IMR-90 (cell line): Measurements from ENCODE around the gene RFPL2. TPM values are rescaled to one million over a fixed set of nuclear protein-coding genes. Genes with fewer than 3 reads are reported as not detected.

Source experiments
- ATAC-seq: fragments of 200-7000 bp; cut with Tn5 transposase; 2 replicates; pipeline ENCODE4 v1.9.1; 2020; ENCODE audit warnings: low read depth, mild to moderate bottlenecking, moderate library complexity
- BruUV-seq: library from RNA; stranded (reverse); fragments of 400-500 nt; replicated peaks from 2 replicates; lab custom pipeline; 2021; lab: Mats Ljungman, UMichigan
- CTCF ChIA-PET: fragments of 300-600 bp; formaldehyde crosslinking; extraction: SDS; loops from one replicate; lab custom pipeline; 2021; ENCODE audit warnings: antibody characterized with exemption; lab: Yijun Ruan, JAX
- POLR2A ChIA-PET: fragments of 300-600 bp; sonication (Branson Sonifier 250); formaldehyde crosslinking; loops from one replicate; lab custom pipeline; 2022; ENCODE audit warnings: antibody characterized with exemption; ENCODE audit not compliant: unreplicated experiment; lab: Charles Lee
- DNase-seq: peaks from one replicate; pipeline ENCODE4 v3.0.0; 2013
- H2AFZ ChIP-seq: replicated peaks from 2 replicates; pipeline ENCODE3; 2013; ENCODE audit warnings: low read length, mild to moderate bottlenecking; ENCODE audit not compliant: poor library complexity
- H2AK5ac ChIP-seq: 2 replicates; pipeline ENCODE4 v1.6.1; 2013; ENCODE audit warnings: low read depth, low read length, inconsistent platforms
- H2AK9ac ChIP-seq: replicated peaks from 2 replicates; pipeline ENCODE3; 2013; ENCODE audit warnings: mild to moderate bottlenecking, low read depth, low read length, moderate library complexity; ENCODE audit not compliant: poor library complexity
- H2BK120ac ChIP-seq: 2 replicates; pipeline ENCODE4 v1.6.1; 2013; ENCODE audit warnings: low read depth, low read length, inconsistent platforms
- H2BK15ac ChIP-seq: 3 replicates; pipeline ENCODE4 v1.6.1; 2013; ENCODE audit warnings: low read depth, low read length, inconsistent platforms
- H2BK20ac ChIP-seq: 2 replicates; pipeline ENCODE4 v1.6.1; 2013; ENCODE audit warnings: low read depth, mild to moderate bottlenecking, inconsistent platforms, low read length, moderate library complexity
- H2BK5ac ChIP-seq: 2 replicates; pipeline ENCODE4 v1.6.1; 2013; ENCODE audit warnings: mild to moderate bottlenecking, low read depth, low read length, inconsistent platforms; ENCODE audit not compliant: poor library complexity, severe bottlenecking
- H3K14ac ChIP-seq: replicated peaks from 2 replicates; pipeline ENCODE4 v1.6.1; 2013; ENCODE audit warnings: low read depth, low read length, inconsistent platforms
- H3K18ac ChIP-seq: 2 replicates; pipeline ENCODE4 v1.6.1; 2013; ENCODE audit warnings: low read depth, low read length, control low read depth
- H3K23ac ChIP-seq: 2 replicates; pipeline ENCODE4 v1.6.1; 2013; ENCODE audit warnings: low read depth, low read length, inconsistent platforms
- H3K27ac ChIP-seq: 2 replicates; pipeline ENCODE4 v1.5.1; 2013; ENCODE audit warnings: mild to moderate bottlenecking, control low read depth, low read length; ENCODE audit not compliant: insufficient read depth
- H3K27me3 ChIP-seq: 2 replicates; pipeline ENCODE4 v1.6.1; 2013; ENCODE audit warnings: low read length; ENCODE audit not compliant: control insufficient read depth, insufficient read depth
- H3K36me3 ChIP-seq: 2 replicates; pipeline ENCODE4 v1.6.1; 2013; ENCODE audit warnings: low read length, mixed read lengths; ENCODE audit not compliant: control insufficient read depth, insufficient read depth
- H3K4ac ChIP-seq: 2 replicates; pipeline ENCODE4 v1.6.1; 2013; ENCODE audit warnings: low read depth, low read length, inconsistent platforms
- H3K4me1 ChIP-seq: 2 replicates; pipeline ENCODE4 v1.6.1; 2013; ENCODE audit warnings: low read length, mixed read lengths; ENCODE audit not compliant: control insufficient read depth, insufficient read depth
- H3K4me2 ChIP-seq: 2 replicates; pipeline ENCODE4 v1.6.1; 2013; ENCODE audit warnings: low read depth, mild to moderate bottlenecking, control low read depth, low read length, moderate library complexity
- H3K4me3 ChIP-seq: 2 replicates; pipeline ENCODE4 v1.5.1; 2013; ENCODE audit warnings: low read depth, mild to moderate bottlenecking, control low read depth, low read length, moderate library complexity; ENCODE audit not compliant: insufficient read depth
- H3K56ac ChIP-seq: 2 replicates; pipeline ENCODE4 v1.6.1; 2013; ENCODE audit warnings: low read length, inconsistent platforms; ENCODE audit not compliant: insufficient read depth; ENCODE audit errors: extremely low read depth
- H3K79me1 ChIP-seq, 2 experiments: 2 replicates each; pipeline ENCODE4 v1.6.1; 2013; ENCODE audit warnings: low read length in 2 of 2, inconsistent platforms in 1 of 2, low read depth in 1 of 2
- H3K9ac ChIP-seq: 2 replicates; pipeline ENCODE4 v1.6.1; 2013; ENCODE audit warnings: low read depth, low read length, control low read depth
- H3K9me1 ChIP-seq: 2 replicates; pipeline ENCODE4 v1.6.1; 2013; ENCODE audit warnings: low read length, inconsistent platforms; ENCODE audit not compliant: insufficient read depth
- H3K9me3 ChIP-seq: 2 replicates; pipeline ENCODE4 v1.6.1; 2013; ENCODE audit warnings: low read length; ENCODE audit not compliant: control insufficient read depth, insufficient read depth
- H4K20me1 ChIP-seq: 2 replicates; pipeline ENCODE4 v1.6.1; 2013; ENCODE audit warnings: low read length, inconsistent platforms; ENCODE audit not compliant: insufficient read depth
- H4K5ac ChIP-seq: 2 replicates; pipeline ENCODE4 v1.6.1; 2013; ENCODE audit warnings: mild to moderate bottlenecking, low read depth, low read length, control low read depth
- H4K8ac ChIP-seq, 2 experiments: 2 replicates each; pipeline ENCODE4 v1.6.1; 2013; ENCODE audit warnings: low read depth in 2 of 2, low read length in 2 of 2, control low read depth in 1 of 2, inconsistent platforms in 1 of 2
- H4K91ac ChIP-seq: 2 replicates; pipeline ENCODE4 v1.6.1; 2013; ENCODE audit warnings: low read depth, low read length, inconsistent platforms; ENCODE audit not compliant: insufficient read depth
- CEBPB ChIP-seq: IDR thresholded peaks from 2 replicates; pipeline ENCODE4 v1.6.1; 2012; ENCODE audit warnings: low read depth, low read length, improper control_type of control experiment
- ELK1 ChIP-seq: fragments of 150-350 bp; IDR thresholded peaks from 2 replicates; pipeline ENCODE4 v1.6.1; 2016; ENCODE audit warnings: low read depth, mild to moderate bottlenecking, low read length, moderate library complexity, borderline replicate concordance
- MAFK ChIP-seq: IDR thresholded peaks from 2 replicates; pipeline ENCODE4 v1.6.1; 2012; ENCODE audit warnings: low read depth, low read length, improper control_type of control experiment
- SMC3 ChIP-seq: fragments of 150-350 bp; IDR thresholded peaks from 2 replicates; pipeline ENCODE4 v1.6.1; 2016; ENCODE audit warnings: low read depth, mild to moderate bottlenecking, antibody characterized with exemption, low read length, moderate library complexity
- USF2 ChIP-seq: fragments of 150-350 bp; IDR thresholded peaks from 2 replicates; pipeline ENCODE4 v1.6.1; 2017; ENCODE audit warnings: mild to moderate bottlenecking, antibody characterized with exemption, low read length, low read depth
- WGBS, 2 experiments: methylation state at CpG; one replicate each; pipeline versions ENCODE4 v1.1.5 to v1.1.7; 2013; ENCODE audit warnings: missing lambda C conversion rate in 2 of 2; ENCODE audit not compliant: insufficient read length in 1 of 2; ENCODE audit errors: extremely low coverage in 2 of 2; 5-methylcytosine and 5-hydroxymethylcytosine counted together
- dilution Hi-C: fragments of 300-500 bp; cut with HindIII; formaldehyde crosslinking; loops from one replicate; pipeline ENCODE4 v1.14.3; 2018; ENCODE audit warnings: low sequenced_read_pairs; ENCODE audit not compliant: unreplicated experiment
- in situ Hi-C: fragments of 300-500 bp; cut with MboI; formaldehyde crosslinking; loops from 3 replicates; pipeline ENCODE4 v1.14.3; 2019; ENCODE audit warnings: low sequenced_read_pairs, inconsistent platforms, mixed read lengths
- intact Hi-C: fragments of 100-400 bp; cut with micrococcal nuclease; formaldehyde crosslinking; loops from 2 replicates; pipeline ENCODE4 v1.10.0; 2022
- polyA plus RNA-seq, 3 experiments: library from polyadenylated mRNA; depleted of rRNA; stranded (reverse); fragments of >200 nt; gene quantifications; 2 replicates each; pipeline ENCODE4 v1.2.3, GENCODE V29; 2012; ENCODE audit warnings: low replicate concordance in 1 of 3
- total RNA-seq: library from RNA; depleted of rRNA; stranded (reverse); fragments of >200 nt; gene quantifications from 2 replicates; pipeline ENCODE4 v1.2.3, GENCODE V29; 2012

Gene RFPL2
- total and polyA plus RNA-seq, 2 of the 4 experiments (the other 2 are of a cell fraction) = not detected

- Histone ChIP-seq H3K9me3 (no peaks in the 10 kb centered on the region), H2BK20ac (no peak overlapping the region), H2AFZ (no peak overlapping the region), H4K8ac (no peak overlapping the region), H3K27me3 (peaks cover 2% of the 10 kb centered on the region; the same call in 1 of the 2 replicates), H4K5ac (no peak overlapping the region), H3K23ac (no peak overlapping the region), H3K4me1 (no peaks in the 10 kb centered on the region), H3K27ac (no peak overlapping the region), H3K4me2 (no peak overlapping the region), H3K9me1 (no peaks in the 10 kb centered on the region), H4K91ac (no peak overlapping the region), H4K20me1 (no peaks in the 10 kb centered on the region), H3K56ac (no peak overlapping the region), H3K79me1 (no peaks in the 10 kb centered on the region), H3K4me3 (no peak overlapping the region), H2AK9ac (no peak overlapping the region), H2AK5ac (no peak overlapping the region), H3K18ac (no peak overlapping the region), H3K36me3 (no peaks in the 10 kb centered on the region), H3K14ac (no peak overlapping the region), H2BK120ac (no peak overlapping the region), H2BK5ac (no peak overlapping the region), H3K9ac (no peak overlapping the region), H3K4ac (no peak overlapping the region), H2BK15ac (no peak overlapping the region)
- ChIA-PET POLR2A (no interaction called here), CTCF (interaction anchor here (0.8 kb wide), 1 partner anchor 21 kb away, joined by 3 read pairs; no protein-coding TSS in a partner anchor)
- no peak for ATAC-seq
- in situ Hi-C loops (no loop called here), dilution Hi-C loops (no loop called here), intact Hi-C loops (no loop called here)
- BruUV-seq = no TSS peak
- no CpG with 5 or more reads among the region's 7 CpGs for WGBS, 2 experiments
- TF ChIP-seq SMC3 (no peak), MAFK (no peak), ELK1 (no peak), USF2 (no peak), CEBPB (no peak)
- DNase-seq = no peak
Observed at GRCh38 chr22:32226326-32227104, 21.6 kb upstream of the RFPL2 start.
